ENCODE measurements around the gene MARCHF10. TPM values are rescaled to one million over a fixed set of nuclear protein-coding genes. Genes with fewer than 3 reads are reported as not detected.
"Not testable (repeated sequence)": the region's sequence is repeated elsewhere in the genome, so short reads cannot be mapped to it uniquely, and the experiment has no call there.

MARCHF10 gene
- total RNA-seq, 5 donors from 2014 or later (not counting 1 experiment from before 2014, with no cell fraction given), result 0.10 to 0.23 (median 0.13) TPM; not detected in 2

- Histone ChIP-seq H3K4me1 (ENCODE audit: control insufficient read depth in 1 of 2, extremely low read depth in 1 of 2, insufficient read depth in 2 of 2, low read length in 2 of 2) (no peaks in the 10 kb centered on the region), H3K27ac (ENCODE audit: low read length) (no peak overlapping the region), H3K9me3 (no peaks in the 10 kb centered on the region), H3K4me3 (ENCODE audit: control insufficient read depth in 1 of 2, extremely low read depth in 1 of 2, low read length in 1 of 2) (no peak overlapping the region), H3K27me3 (replicated peaks in 1 of 2; ENCODE audit: control insufficient read depth in 2 of 2, extremely low read depth in 1 of 2, insufficient read depth in 2 of 2, low read length in 1 of 2) (peaks cover 0 to 11% of the 10 kb centered on the region in 2 experiments), H3K36me3 (ENCODE audit: control insufficient read depth in 2 of 2, extremely low read depth in 1 of 2, insufficient read depth in 1 of 2, low read length in 1 of 2) (no peaks in the 10 kb centered on the region)
- Mint-ChIP-seq H3K27me3 (peaks cover 0 to 30% of the 10 kb centered on the region in 2 donors), H3K27ac (no peak overlapping the region), H3K4me1 (peaks cover 0 to 2% (median 0%) of the 10 kb centered on the region in 3 donors), H3K4me3 (no peak overlapping the region), H3K9me3 (peaks cover 0 to 2% (median 0%) of the 10 kb centered on the region in 3 donors), H3K36me3 (no peaks in the 10 kb centered on the region)
- POLR2A ChIA-PET, result no interaction called here
- CTCF ChIA-PET, result no interaction called here
- DNase-seq, result no peak
- WGBS (ENCODE audit: insufficient coverage), result no CpG with 5 or more reads among the region's 1 CpG
- ATAC-seq (replicated peaks in 1 of 4), result no peak
These were observed 24.3 kb upstream of the MARCHF10 start for GRCh38 chr17:62832405-62832804.

- H3K4me1 ChIP-seq (ENCODE audit: control insufficient read depth in 1 of 2, extremely low read depth in 1 of 2, insufficient read depth in 2 of 2, low read length in 2 of 2); H3K27ac ChIP-seq (ENCODE audit: low read length); POLR2A ChIA-PET; H3K36me3 Mint-ChIP-seq; H3K9me3 ChIP-seq; H3K4me1 Mint-ChIP-seq; ATAC-seq (replicated peaks in 1 of 4); CTCF ChIA-PET; H3K27ac Mint-ChIP-seq; H3K4me3 ChIP-seq (ENCODE audit: control insufficient read depth in 1 of 2, extremely low read depth in 1 of 2, low read length in 1 of 2); H3K9me3 Mint-ChIP-seq; DNase-seq; H3K36me3 ChIP-seq (ENCODE audit: control insufficient read depth in 2 of 2, extremely low read depth in 1 of 2, insufficient read depth in 1 of 2, low read length in 1 of 2); H3K4me3 Mint-ChIP-seq: not testable (repeated sequence)
- H3K27me3 ChIP-seq (replicated peaks in 1 of 2; ENCODE audit: control insufficient read depth in 2 of 2, extremely low read depth in 1 of 2, insufficient read depth in 2 of 2, low read length in 1 of 2), result peaks cover 0 to 11% of the 10 kb centered on the region in 2 experiments
- WGBS (ENCODE audit: insufficient coverage), result 36% methylated on average over 3 of the region's 6 CpGs
- peaks cover 0 to 19% of the 10 kb centered on the region in 2 donors for H3K27me3 Mint-ChIP-seq
These were observed 23.0 kb upstream of the MARCHF10 start for GRCh38 chr17:62831066-62831465.

GRCh38 chr17:62827746-62828485 lies 19.8 kb upstream of the MARCHF10 start:
- CTCF ChIA-PET, result interaction anchor here in 1 of 2 donors (0.7 kb wide), 1 partner anchor 402 kb away, joined by 3 read pairs; no protein-coding TSS in a partner anchor
- no peak overlapping the region for H3K27ac Mint-ChIP-seq
- no peak for DNase-seq

GRCh38 chr17:62826956-62827355 lies 18.8 kb upstream of the MARCHF10 start:
- POLR2A ChIA-PET, result no interaction called here
- WGBS (ENCODE audit: insufficient coverage), result no CpG with 5 or more reads among the region's 3 CpGs
- H3K36me3 ChIP-seq (ENCODE audit: control insufficient read depth in 2 of 2, extremely low read depth in 1 of 2, insufficient read depth in 1 of 2, low read length in 1 of 2), result no peaks in the 10 kb centered on the region
- Mint-ChIP-seq H3K36me3 (no peaks in the 10 kb centered on the region), H3K27me3 (peaks cover 0 to 2% of the 10 kb centered on the region in 2 donors), H3K27ac (no peak overlapping the region), H3K4me3 (no peak overlapping the region), H3K9me3 (no peaks in the 10 kb centered on the region), H3K4me1 (peaks cover 0 to 2% (median 0%) of the 10 kb centered on the region in 3 donors)
- peaks cover 0 to 4% of the 10 kb centered on the region in 2 experiments for H3K27me3 ChIP-seq (replicated peaks in 1 of 2; ENCODE audit: control insufficient read depth in 2 of 2, extremely low read depth in 1 of 2, insufficient read depth in 2 of 2, low read length in 1 of 2)
- CTCF ChIA-PET, result no interaction called here
- no peak overlapping the region for H3K4me3 ChIP-seq (ENCODE audit: control insufficient read depth in 1 of 2, extremely low read depth in 1 of 2, low read length in 1 of 2)
- no peaks in the 10 kb centered on the region for H3K9me3 ChIP-seq
- DNase-seq (no peak), ATAC-seq (replicated peaks in 1 of 4) (no peak)
- no peaks in the 10 kb centered on the region for H3K4me1 ChIP-seq (ENCODE audit: control insufficient read depth in 1 of 2, extremely low read depth in 1 of 2, insufficient read depth in 2 of 2, low read length in 2 of 2)
- no peak overlapping the region for H3K27ac ChIP-seq (ENCODE audit: low read length)

More at GRCh38 chr17:62827746-62828485, 19.8 kb upstream of the MARCHF10 start:
- ATAC-seq (replicated peaks in 1 of 4), result no peak
- no peak overlapping the region for H3K4me3 Mint-ChIP-seq
- Histone ChIP-seq H3K36me3 (ENCODE audit: control insufficient read depth in 2 of 2, extremely low read depth in 1 of 2, insufficient read depth in 1 of 2, low read length in 1 of 2) (no peaks in the 10 kb centered on the region), H3K4me3 (ENCODE audit: control insufficient read depth in 1 of 2, extremely low read depth in 1 of 2, low read length in 1 of 2) (no peak overlapping the region), H3K27me3 (replicated peaks in 1 of 2; ENCODE audit: control insufficient read depth in 2 of 2, extremely low read depth in 1 of 2, insufficient read depth in 2 of 2, low read length in 1 of 2) (peaks cover 0 to 4% of the 10 kb centered on the region in 2 experiments), H3K27ac (ENCODE audit: low read length) (no peak overlapping the region), H3K9me3 (no peaks in the 10 kb centered on the region), H3K4me1 (ENCODE audit: control insufficient read depth in 1 of 2, extremely low read depth in 1 of 2, insufficient read depth in 2 of 2, low read length in 2 of 2) (no peaks in the 10 kb centered on the region)
- no peaks in the 10 kb centered on the region for H3K9me3 Mint-ChIP-seq
- WGBS (ENCODE audit: insufficient coverage), result no CpG with 5 or more reads among the region's 10 CpGs
- peaks cover 0 to 2% (median 0%) of the 10 kb centered on the region in 3 donors for H3K4me1 Mint-ChIP-seq
- H3K27me3 Mint-ChIP-seq, result peaks cover 0 to 2% of the 10 kb centered on the region in 2 donors
- no peaks in the 10 kb centered on the region for H3K36me3 Mint-ChIP-seq
- POLR2A ChIA-PET, result no interaction called here

- Histone ChIP-seq H3K9me3 (no peaks in the 10 kb centered on the region), H3K27me3 (replicated peaks in 1 of 2; ENCODE audit: control insufficient read depth in 2 of 2, extremely low read depth in 1 of 2, insufficient read depth in 2 of 2, low read length in 1 of 2) (peaks cover 0 to 4% of the 10 kb centered on the region in 2 experiments), H3K4me1 (ENCODE audit: control insufficient read depth in 1 of 2, extremely low read depth in 1 of 2, insufficient read depth in 2 of 2, low read length in 2 of 2) (no peaks in the 10 kb centered on the region), H3K36me3 (ENCODE audit: control insufficient read depth in 2 of 2, extremely low read depth in 1 of 2, insufficient read depth in 1 of 2, low read length in 1 of 2) (no peaks in the 10 kb centered on the region), H3K27ac (ENCODE audit: low read length) (no peak overlapping the region), H3K4me3 (ENCODE audit: control insufficient read depth in 1 of 2, extremely low read depth in 1 of 2, low read length in 1 of 2) (no peak overlapping the region)
- Mint-ChIP-seq H3K27ac (no peak overlapping the region), H3K4me3 (no peak overlapping the region), H3K4me1 (peaks cover 0 to 2% (median 0%) of the 10 kb centered on the region in 3 donors), H3K27me3 (peaks cover 0 to 2% of the 10 kb centered on the region in 2 donors), H3K9me3 (no peaks in the 10 kb centered on the region), H3K36me3 (no peaks in the 10 kb centered on the region)
- 89% methylated on average over 1 of the region's 3 CpGs for WGBS (ENCODE audit: insufficient coverage)
- DNase-seq (no peak), ATAC-seq (replicated peaks in 1 of 4) (no peak)
- POLR2A ChIA-PET, result interaction anchor here in 1 of 2 donors (0.5 kb wide), 1 partner anchor 18 kb away, joined by 3 read pairs; no protein-coding TSS in a partner anchor
- CTCF ChIA-PET, result no interaction called here
These were observed 17.1 kb upstream of the MARCHF10 start for GRCh38 chr17:62825182-62825581.

GRCh38 chr17:62824290-62825131 lies 16.4 kb upstream of the MARCHF10 start:
- no peak overlapping the region for H3K27ac Mint-ChIP-seq
- H3K27me3 ChIP-seq (replicated peaks in 1 of 2; ENCODE audit: control insufficient read depth in 2 of 2, extremely low read depth in 1 of 2, insufficient read depth in 2 of 2, low read length in 1 of 2), result peaks cover 0 to 5% of the 10 kb centered on the region in 2 experiments

More at GRCh38 chr17:62824290-62825131, 16.4 kb upstream of the MARCHF10 start:
- H3K9me3 ChIP-seq, result no peaks in the 10 kb centered on the region
- Mint-ChIP-seq H3K27me3 (peaks cover 4 to 6% of the 10 kb centered on the region in 2 donors), H3K4me3 (no peak overlapping the region), H3K9me3 (no peaks in the 10 kb centered on the region), H3K36me3 (no peaks in the 10 kb centered on the region), H3K4me1 (peaks cover 4 to 7% (median 6%) of the 10 kb centered on the region in 3 donors)
- H3K27ac ChIP-seq (ENCODE audit: low read length), result no peak overlapping the region
- H3K4me1 ChIP-seq (ENCODE audit: control insufficient read depth in 1 of 2, extremely low read depth in 1 of 2, insufficient read depth in 2 of 2, low read length in 2 of 2), result peaks cover 0 to 3% of the 10 kb centered on the region in 2 experiments
- ATAC-seq (replicated peaks in 1 of 4) (no peak), DNase-seq (no peak)
- H3K4me3 ChIP-seq (ENCODE audit: control insufficient read depth in 1 of 2, extremely low read depth in 1 of 2, low read length in 1 of 2), result no peak overlapping the region
- 97% methylated on average over 3 of the region's 7 CpGs for WGBS (ENCODE audit: insufficient coverage)
- no peaks in the 10 kb centered on the region for H3K36me3 ChIP-seq (ENCODE audit: control insufficient read depth in 2 of 2, extremely low read depth in 1 of 2, insufficient read depth in 1 of 2, low read length in 1 of 2)
- ChIA-PET CTCF (interaction anchor here in 1 of 2 donors (0.7 kb wide), 1 partner anchor 50 kb away, joined by 5 read pairs; no protein-coding TSS in a partner anchor), POLR2A (no interaction called here)

All from T-cell (primary cell).